Erythroblast (primary cell): ENCODE data around the gene PCDH9.

Experiments used
- GATA1 ChIP-seq: IDR thresholded peaks from 2 replicates; pipeline ENCODE4 v1.6.1; 2011; ENCODE audit warnings: low read depth, mild to moderate bottlenecking, control low read depth, low read length, moderate library complexity
- POLR2A ChIP-seq: IDR thresholded peaks from 2 replicates; pipeline ENCODE4 v1.6.1; 2011; ENCODE audit warnings: mild to moderate bottlenecking, low read length

GRCh38 chr13:66557357-66557756 lies 672.8 kb downstream of the PCDH9 start:
- no peak for TF ChIP-seq POLR2A
- no peak for TF ChIP-seq GATA1
